HepG2 (cell line): Measurements from ENCODE around the gene PRCD. TPM values are rescaled to one million over a fixed set of nuclear protein-coding genes. Genes with fewer than 3 reads are reported as not detected.

Experiments used
- ATF2 ChIP-seq: sonication (generic); formaldehyde crosslinking; IDR thresholded peaks from 2 replicates; pipeline ENCODE4 v1.4.0; 2020; ENCODE audit warnings: missing genetic modification reagents
- BCL6 ChIP-seq: IDR thresholded peaks from 2 replicates; pipeline ENCODE4 v1.6.1; 2016; ENCODE audit warnings: missing genetic modification reagents, missing compliant biosample characterization
- CEBPG ChIP-seq: IDR thresholded peaks from 2 replicates; pipeline ENCODE4 v1.6.1; 2016
- HMG20B ChIP-seq: conservative IDR thresholded peaks from 2 replicates; pipeline ENCODE4 v1.6.1; 2016; ENCODE audit warnings: missing genetic modification reagents, missing compliant biosample characterization
- JUN ChIP-seq: sonication (generic); formaldehyde crosslinking; IDR thresholded peaks from 2 replicates; pipeline ENCODE4 v1.4.0; 2020; ENCODE audit warnings: mild to moderate bottlenecking, missing genetic modification reagents
- NR2F2 ChIP-seq: IDR thresholded peaks from 2 replicates; pipeline ENCODE4 v1.6.1; 2012; ENCODE audit warnings: low read depth, inconsistent platforms, borderline replicate concordance
- PHF5A ChIP-seq: IDR thresholded peaks from one replicate; pipeline ENCODE4 v1.6.1; 2018; ENCODE audit warnings: low read depth, missing genetic modification reagents; ENCODE audit not compliant: unreplicated experiment
- POLR2G ChIP-seq: fragments of 200-400 bp; formaldehyde crosslinking; IDR thresholded peaks from 2 replicates; pipeline ENCODE4 v1.6.1; 2018; ENCODE audit warnings: mild to moderate bottlenecking, low read depth, low read length, moderate library complexity
- PRPF4 ChIP-seq: fragments of 200-400 bp; formaldehyde crosslinking; IDR thresholded peaks from 2 replicates; pipeline ENCODE4 v1.6.1; 2016; ENCODE audit warnings: low read length, low read depth; ENCODE audit not compliant: poor library complexity, severe bottlenecking
- SOX13 ChIP-seq, 3 experiments: fragments of 450-650 bp in 1 of 3; sonication (generic) in 1 of 3; formaldehyde crosslinking in 1 of 3; IDR thresholded peaks in 2 of 3; conservative IDR thresholded peaks in 1 of 3; 2 replicates each; pipeline versions ENCODE4 v1.5.0 to v1.6.1; 2016 to 2020; ENCODE audit warnings: antibody characterized with exemption in 1 of 3, mild to moderate bottlenecking in 1 of 3, missing compliant biosample characterization in 1 of 3, missing genetic modification reagents in 1 of 3, moderate library complexity in 1 of 3
- TCF7L2 ChIP-seq: IDR thresholded peaks from 2 replicates; pipeline ENCODE4 v1.6.1; 2011; ENCODE audit warnings: mild to moderate bottlenecking, low read depth, low read length, moderate library complexity
- TGIF2 ChIP-seq: IDR thresholded peaks from 2 replicates; pipeline ENCODE4 v1.6.1; 2016; ENCODE audit warnings: control low read depth, missing compliant biosample characterization
- THRA ChIP-seq: sonication (generic); formaldehyde crosslinking; IDR thresholded peaks from 2 replicates; pipeline ENCODE4 v1.4.0; 2020; ENCODE audit warnings: missing genetic modification reagents, borderline replicate concordance
- THYN1 ChIP-seq: sonication (generic); formaldehyde crosslinking; IDR thresholded peaks from 2 replicates; pipeline ENCODE4 v1.8.1; 2023; ENCODE audit warnings: low read depth, mild to moderate bottlenecking, moderate library complexity, missing genetic modification reagents, borderline replicate concordance
- U2AF1 ChIP-seq: fragments of 200-400 bp; formaldehyde crosslinking; optimal IDR thresholded peaks from 2 replicates; pipeline ENCODE3; 2017; ENCODE audit warnings: mild to moderate bottlenecking, low read depth, low read length
- ZFP36 ChIP-seq: fragments of 150-350 bp; IDR thresholded peaks from 2 replicates; pipeline ENCODE4 v1.6.1; 2018; ENCODE audit warnings: borderline replicate concordance, low read length, low read depth; ENCODE audit not compliant: partially characterized antibody
- ZFP62 ChIP-seq: sonication (generic); formaldehyde crosslinking; IDR thresholded peaks from 2 replicates; pipeline ENCODE4 v1.4.0; 2020; ENCODE audit warnings: missing genetic modification reagents
- ZNF12 ChIP-seq: sonication (generic); formaldehyde crosslinking; IDR thresholded peaks from 2 replicates; pipeline ENCODE4 v1.5.0; 2020; ENCODE audit warnings: missing genetic modification reagents
- ZNF18 ChIP-seq: sonication (generic); formaldehyde crosslinking; IDR thresholded peaks from 2 replicates; pipeline ENCODE4 v1.8.0; 2022; ENCODE audit warnings: mild to moderate bottlenecking, missing genetic modification reagents; ENCODE audit not compliant: insufficient replicate concordance
- ZNF350 ChIP-seq: sonication (generic); formaldehyde crosslinking; IDR thresholded peaks from 2 replicates; pipeline ENCODE4 v1.4.0; 2020; ENCODE audit warnings: mild to moderate bottlenecking, low read depth, missing genetic modification reagents, borderline replicate concordance
- ZNF382 ChIP-seq: sonication (generic); formaldehyde crosslinking; IDR thresholded peaks from 2 replicates; pipeline ENCODE4 v1.5.0; 2020; ENCODE audit warnings: missing genetic modification reagents, mild to moderate bottlenecking, borderline replicate concordance
- ZNF446 ChIP-seq: sonication (generic); formaldehyde crosslinking; IDR thresholded peaks from 2 replicates; pipeline ENCODE4 v1.5.0; 2020; ENCODE audit warnings: mild to moderate bottlenecking, missing genetic modification reagents
- ZNF460 ChIP-seq: sonication (generic); formaldehyde crosslinking; IDR thresholded peaks from 2 replicates; pipeline ENCODE4 v1.5.1; 2020; ENCODE audit warnings: missing genetic modification reagents, mild to moderate bottlenecking, borderline replicate concordance
- ZNF546 ChIP-seq: sonication (generic); formaldehyde crosslinking; conservative IDR thresholded peaks from 2 replicates; pipeline ENCODE4 v1.8.1; 2023; ENCODE audit warnings: mild to moderate bottlenecking, missing genetic modification reagents
- ZNF652 ChIP-seq: IDR thresholded peaks from 2 replicates; pipeline ENCODE4 v1.6.1; 2016; ENCODE audit warnings: low read depth, borderline replicate concordance
- polyA plus RNA-seq, 8 experiments: library from polyadenylated mRNA; depleted of rRNA in 3 of 8; stranded (reverse) in 7 of 8; unstranded in 1 of 8; fragments of >200 nt; fragmentation: Illumina TruSeq in 4 of 8; extraction: Trizol in 4 of 8; gene quantifications; 2 replicates each; pipeline versions ENCODE4 v1.2.1 to v1.2.3, GENCODE V29; 2011 to 2016; ENCODE audit warnings: low read depth in 4 of 8, missing spikeins in 1 of 8, mixed read lengths in 1 of 8; ENCODE audit not compliant: insufficient read depth in 1 of 8
- total RNA-seq, 5 experiments: library from RNA; depleted of rRNA; stranded (reverse); fragments of >200 nt; fragmentation: Illumina TruSeq; extraction: Trizol; gene quantifications; 2 replicates each; pipeline ENCODE4 v1.2.3, GENCODE V29; 2016; ENCODE audit warnings: low read depth in 1 of 5

Gene PRCD
- total and polyA plus RNA-seq, 2 of the 13 experiments (the other 11 are each of a cell fraction or from before 2014, with no cell fraction given): 0.51 TPM; not detected in 1

- TF ChIP-seq ZNF652 (CRISPR knock-in tag) (peak; percentile 27; the same call in 1 of the 2 replicates), ZNF18 (peak; percentile 44), ZNF12 (CRISPR knock-in tag) (peak; percentile 79; the same call in 1 of the 2 replicates), HMG20B (CRISPR knock-in tag) (peak; percentile 13; the same call in 1 of the 2 replicates), THRA (CRISPR knock-in tag) (peak; percentile 92; the same call in 1 of the 2 replicates), ATF2 (peak; percentile 86; the same call in 1 of the 2 replicates), CEBPG (CRISPR knock-in tag) (peak; percentile 98), ZNF382 (no peak), JUN (CRISPR knock-in tag) (peak; percentile 52; the same call in 1 of the 2 replicates), ZNF460 (no peak), ZFP36 (no peak), ZNF350 (CRISPR knock-in tag) (0 out of 2 replicates have a peak, but pooled peaks have one; percentile 46), THYN1 (CRISPR knock-in tag) (peak; percentile 86; the same call in 1 of the 2 replicates), ZFP62 (CRISPR knock-in tag) (no peak), TGIF2 (CRISPR knock-in tag) (peak; percentile 34; the same call in 1 of the 2 replicates), POLR2G (peak; percentile 67), NR2F2 (peak; percentile 33; the same call in 1 of the 2 replicates), ZNF546 (0 out of 2 replicates have a peak, but pooled peaks have one; percentile 37), ZNF446 (no peak), TCF7L2 (no peak), PHF5A (CRISPR knock-in tag) (peak; percentile 94), SOX13 (IDR thresholded peaks at IDR 0.05) (no peak), SOX13 (CRISPR knock-in tag; conservative IDR thresholded peaks at IDR 0.05 in 1 of 2, IDR thresholded peaks at IDR 0.05 in 1 of 2) (peak in 1 of 2 experiments; percentile 85; a peak in 2 of 4 replicates), BCL6 (CRISPR knock-in tag) (peak; percentile 91), PRPF4 (peak; percentile 87), U2AF1 (no peak)
Observed at GRCh38 chr17:76550712-76551615, 11.1 kb downstream of the PRCD start (continued).
